EH (cell line): Measurements from ENCODE around the gene CDH22.
A peak's percentile ranks its signal among the peaks of the same experiment; 100 is the strongest.

Experiments
- DNase-seq: peaks from one replicate; pipeline ENCODE4 v3.0.0-alpha.2; 2015; ENCODE audit warnings: low read depth

Gene CDH22

DNA sequence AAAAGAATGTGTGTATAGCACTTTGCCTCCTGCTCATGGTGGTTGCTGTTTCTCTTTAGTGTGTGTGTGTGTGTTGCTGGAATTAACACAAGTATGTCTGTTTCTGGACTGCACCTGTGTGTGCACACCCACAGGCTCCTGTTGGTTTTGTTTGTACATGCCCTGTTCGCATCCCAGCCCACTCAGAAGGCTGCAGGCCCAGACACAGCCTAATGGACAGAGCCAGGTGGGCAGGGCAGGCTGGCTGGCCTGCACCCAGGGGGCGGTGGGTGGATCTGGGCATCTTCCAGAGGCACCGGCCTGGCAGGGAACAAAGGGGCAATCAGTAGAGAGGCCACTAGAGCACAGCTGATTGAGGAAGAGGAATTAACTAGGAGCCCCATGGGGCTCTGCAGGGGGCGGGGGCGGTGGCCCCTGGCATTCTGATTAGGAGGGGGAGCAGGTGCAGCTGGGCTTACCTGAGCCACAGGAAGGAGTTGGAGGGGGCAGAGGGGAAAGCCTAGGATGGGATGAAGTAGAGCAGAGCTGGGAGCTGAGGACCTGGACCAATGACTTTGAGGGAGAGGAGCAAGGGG lies 168.3 kb downstream of the CDH22 start:
- DNase-seq: no peak

DNA sequence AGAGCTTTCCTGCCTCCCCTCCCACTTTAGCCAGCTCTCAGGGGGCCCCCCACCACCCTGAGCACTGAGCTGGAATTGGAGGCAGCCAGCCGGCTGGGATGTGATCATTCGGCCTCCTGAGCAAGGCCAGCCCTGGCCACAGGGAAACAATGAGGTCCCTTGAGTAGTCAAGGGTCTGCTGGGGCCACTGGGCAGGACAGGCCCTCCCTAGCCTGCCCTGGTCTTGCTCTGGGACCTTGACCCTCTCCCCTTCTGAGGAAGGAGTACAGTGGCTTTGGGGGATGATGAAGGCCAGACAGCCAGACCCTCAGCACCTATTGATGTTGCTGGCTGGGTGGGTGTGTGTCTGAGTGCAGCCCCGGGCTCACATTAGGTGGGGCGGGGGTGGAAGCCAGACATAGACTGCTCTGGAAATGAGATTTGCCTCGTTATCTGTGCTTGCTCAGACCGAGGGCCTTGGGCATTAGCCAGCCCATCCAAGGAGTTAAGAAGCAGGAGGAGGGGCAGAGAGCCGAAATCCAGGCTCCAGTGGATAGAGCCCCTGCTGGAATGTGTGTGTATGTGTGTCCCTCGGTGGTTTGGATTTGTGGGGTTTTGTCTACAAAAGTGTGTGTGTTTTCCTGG lies 168.9 kb downstream of the CDH22 start:
- no peak for DNase-seq

- DNase-seq: no peak
Measured at GRCh38 chr20:46137816-46138215, 170.5 kb downstream of the CDH22 start.

DNA sequence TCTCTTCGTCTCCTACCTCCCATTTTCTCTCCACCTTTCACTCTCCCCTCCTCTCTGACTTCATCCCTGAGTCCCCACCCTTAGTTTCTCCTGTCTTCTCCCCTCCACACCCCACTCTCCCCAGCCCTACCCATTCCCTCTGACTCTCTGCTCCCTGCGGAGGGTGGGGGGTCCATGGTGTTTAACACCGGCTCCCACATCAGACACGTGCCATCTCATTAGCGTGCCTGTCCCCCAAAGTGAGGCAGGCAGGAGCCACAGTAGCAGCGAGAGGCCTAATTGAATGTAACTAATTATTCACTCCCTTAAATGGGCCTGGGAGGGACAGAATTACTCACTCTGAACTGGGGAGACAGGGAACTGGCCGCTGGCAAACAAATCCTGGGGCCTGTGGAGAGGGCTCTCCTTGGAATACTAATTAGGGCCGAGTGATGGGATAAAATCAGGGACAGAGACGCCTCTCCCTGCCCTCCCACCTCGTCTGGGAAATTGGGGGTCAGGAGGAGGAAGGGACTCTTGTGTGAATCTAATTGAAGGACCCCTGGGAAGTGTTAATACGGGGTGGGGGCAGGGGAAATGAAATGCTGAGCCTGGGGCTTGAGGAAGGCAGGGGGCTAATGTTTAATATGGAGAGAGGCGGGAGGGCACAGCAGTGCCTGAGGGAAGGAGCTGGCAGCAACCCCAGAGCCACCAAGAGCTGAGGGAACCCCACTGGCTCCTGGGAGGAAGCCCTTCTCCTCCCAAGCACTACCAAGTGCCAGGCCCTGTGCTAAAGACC lies 172.3 kb downstream of the CDH22 start:
- DNase-seq: no peak

DNA sequence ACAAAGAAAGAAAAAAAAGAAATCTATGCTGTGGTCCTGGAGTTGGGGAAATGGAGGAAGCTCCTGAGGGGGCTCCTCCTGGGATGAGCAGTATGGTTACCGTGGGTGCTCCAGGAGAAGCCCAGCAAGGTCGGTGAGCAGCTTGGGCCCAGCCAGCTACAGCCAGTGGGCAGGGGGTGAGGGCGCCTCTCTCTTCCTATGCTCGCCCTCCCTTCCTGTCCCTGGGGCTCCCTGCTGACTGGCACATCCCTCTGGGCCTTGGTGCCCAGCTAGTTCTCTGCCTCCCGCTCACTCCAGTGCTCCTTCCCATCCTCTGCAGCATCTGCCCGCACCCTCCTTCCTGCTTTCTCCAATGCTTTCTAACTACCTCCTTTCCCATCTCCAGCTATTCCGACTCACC lies 173.6 kb downstream of the CDH22 start:
- no peak for DNase-seq

- DNase-seq: no peak
Measured at GRCh38 chr20:46133886-46134654, 174.2 kb downstream of the CDH22 start.

DNA sequence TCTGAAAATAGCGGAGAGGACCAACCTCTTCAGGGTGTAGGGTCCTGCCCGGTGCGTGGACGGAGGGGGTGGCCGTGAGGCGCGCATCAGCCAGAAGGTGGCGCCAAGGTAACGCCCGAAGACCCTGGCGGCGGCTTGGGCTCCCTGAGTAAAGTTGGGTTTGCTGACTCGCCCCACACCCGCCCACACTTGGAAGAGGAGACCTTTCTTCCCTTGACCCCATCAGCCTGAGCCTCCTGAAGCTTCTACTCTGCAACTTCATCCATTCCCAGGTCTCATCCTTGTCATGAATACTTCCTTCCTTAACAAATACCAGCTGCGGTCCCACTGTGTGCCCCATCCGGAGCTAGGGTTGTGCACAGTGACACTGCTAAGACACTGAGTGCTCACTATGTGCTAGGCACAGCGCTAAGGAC lies 175.6 kb downstream of the CDH22 start:
- peak; percentile 62 for DNase-seq

- DNase-seq: peak; percentile 48
Measured at GRCh38 chr20:46131396-46131795, 176.9 kb downstream of the CDH22 start.

GRCh38 chr20:46130534-46130933 lies 177.8 kb downstream of the CDH22 start:
- DNase-seq: no peak

DNA sequence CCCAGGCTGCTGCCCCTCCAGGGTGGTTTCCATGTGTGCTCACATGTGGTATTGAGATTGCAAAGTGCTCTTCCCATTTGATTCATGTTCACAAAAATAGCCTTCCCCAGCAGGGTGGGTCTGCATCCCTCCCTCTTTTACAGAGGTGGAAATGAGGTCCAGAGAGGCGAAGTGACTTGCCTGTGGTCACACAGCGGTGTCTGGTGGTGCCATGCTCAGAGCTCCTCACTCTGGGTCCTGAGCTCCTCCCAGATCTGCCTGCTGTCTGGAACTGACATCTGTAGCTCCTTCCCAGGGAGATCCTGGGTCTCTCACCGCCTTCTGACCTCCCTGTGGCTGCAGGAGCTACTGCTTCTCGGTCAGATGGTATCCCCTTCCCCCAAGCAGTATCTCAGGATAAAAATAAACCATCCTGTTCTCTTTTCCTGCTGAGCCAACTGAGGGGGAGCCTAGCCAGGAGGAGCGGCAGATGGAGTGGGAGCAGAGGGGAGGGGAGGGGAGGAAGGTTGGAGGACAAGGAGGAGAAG lies 178.3 kb downstream of the CDH22 start:
- DNase-seq: peak; percentile 6

GRCh38 chr20:46128310-46129151 lies 179.8 kb downstream of the CDH22 start:
- DNase-seq: peak; percentile 12

DNA sequence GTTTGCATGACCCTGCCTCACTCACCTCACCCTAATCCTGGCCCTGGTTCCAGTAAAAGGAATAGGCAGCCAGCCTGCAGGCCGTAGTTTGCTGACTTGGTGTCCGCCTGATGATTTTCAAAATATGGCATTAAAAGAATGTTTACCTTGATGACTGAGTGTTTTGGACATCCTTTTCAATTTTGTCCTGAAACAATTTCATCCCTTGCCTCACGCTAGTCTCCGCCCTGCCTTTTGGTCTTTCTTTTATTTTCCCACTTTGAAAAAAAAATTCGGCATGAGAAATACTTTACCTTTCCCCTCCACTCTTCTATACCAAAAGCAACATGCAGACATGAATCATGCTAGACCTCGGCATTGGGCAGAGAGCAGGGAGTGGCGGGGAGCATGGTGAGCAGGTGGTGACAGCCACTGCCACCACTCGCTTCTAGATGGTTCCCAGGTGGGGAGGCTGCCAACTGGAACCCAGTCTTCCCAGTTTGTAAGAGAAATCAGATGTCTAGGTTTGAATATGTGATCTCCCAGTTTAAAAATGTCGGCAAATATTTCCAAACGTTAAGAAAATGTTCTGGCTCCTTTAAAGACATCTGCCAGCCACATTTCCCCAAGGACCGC lies 180.8 kb downstream of the CDH22 start:
- no peak for DNase-seq

GRCh38 chr20:46126440-46127056 lies 181.8 kb downstream of the CDH22 start:
- no peak for DNase-seq
